ENCODE data around the gene PEX13.

DNA sequence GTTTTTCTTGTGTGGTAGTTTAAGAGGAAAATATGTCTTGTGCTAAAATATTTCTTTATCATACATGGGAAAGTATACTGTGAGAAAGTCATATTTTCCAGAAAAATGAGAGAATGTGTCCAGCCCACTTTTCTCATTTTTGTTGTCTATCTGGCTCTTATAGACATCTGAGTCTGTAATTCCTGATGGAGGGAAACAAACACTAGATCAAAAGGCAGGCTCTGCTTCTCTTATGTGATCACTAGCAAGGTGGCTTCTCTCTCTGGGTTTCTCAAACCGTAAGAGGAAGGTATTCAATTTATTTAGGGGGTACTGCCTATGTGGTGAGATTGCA is 40.0 kb upstream of the PEX13 start:
- no peak for TF ChIP-seq POLR2A (IDR thresholded peaks at IDR 0.05; ENCODE audit: low read depth, low read length)
- no peak for TF ChIP-seq POLR2AphosphoS5 (IDR thresholded peaks at IDR 0.05; ENCODE audit: low read depth, low read length)
- no peak for TF ChIP-seq TAF1 (IDR thresholded peaks at IDR 0.05; ENCODE audit: borderline replicate concordance, low read depth, low read length)
